ENCODE results near the gene CD93. TPM values are rescaled to one million over a fixed set of nuclear protein-coding genes. Genes with fewer than 3 reads are reported as not detected.

CD93 gene
- total RNA-seq, 1 experiment from 2014 or later: not detected

GRCh38 chr20:23042270-23042669 lies 43.9 kb downstream of the CD93 start:
- Histone ChIP-seq H3K27ac (ENCODE audit: low read length) (no peak overlapping the region), H3K4me3 (ENCODE audit: low read length) (no peak overlapping the region), H4K20me1 (ENCODE audit: insufficient read depth, low read depth, low read length) (no peaks in the 10 kb centered on the region)

GRCh38 chr20:23039885-23040508 lies 46.1 kb downstream of the CD93 start:
- H3K4me1 ChIP-seq (ENCODE audit: low read length): peaks cover 18% of the 10 kb centered on the region
- H3K9me2 ChIP-seq (replicated peaks; ENCODE audit: insufficient read depth, low read length): no peaks in the 10 kb centered on the region
- DNase-seq: no peak
- H3K36me3 ChIP-seq (ENCODE audit: insufficient read depth, low read length): no peaks in the 10 kb centered on the region
- H4K20me1 ChIP-seq (ENCODE audit: insufficient read depth, low read depth, low read length): no peaks in the 10 kb centered on the region
- H3K27ac ChIP-seq (ENCODE audit: low read length): no peak overlapping the region
- no peaks in the 10 kb centered on the region for H3K27me3 ChIP-seq (ENCODE audit: low read length)
- H3K79me2 ChIP-seq (ENCODE audit: low read length): no peaks in the 10 kb centered on the region
- H2AFZ ChIP-seq (ENCODE audit: low read length): no peak overlapping the region
- no peak overlapping the region for H3K4me2 ChIP-seq (ENCODE audit: low read depth, low read length, poor library complexity, severe bottlenecking)
- no peaks in the 10 kb centered on the region for H3K9me3 ChIP-seq (ENCODE audit: low read length)
- H3K4me3 ChIP-seq (ENCODE audit: low read length): no peak overlapping the region
- no peak overlapping the region for H3K9ac ChIP-seq (ENCODE audit: low read length)

More at GRCh38 chr20:23042270-23042669, 43.9 kb downstream of the CD93 start:
- H3K4me1 ChIP-seq (ENCODE audit: low read length): peaks cover 18% of the 10 kb centered on the region
- H3K9me3 ChIP-seq (ENCODE audit: low read length): no peaks in the 10 kb centered on the region
- no peak overlapping the region for H2AFZ ChIP-seq (ENCODE audit: low read length)
- no peaks in the 10 kb centered on the region for H3K79me2 ChIP-seq (ENCODE audit: low read length)
- no peaks in the 10 kb centered on the region for H3K9me2 ChIP-seq (replicated peaks; ENCODE audit: insufficient read depth, low read length)
- H3K36me3 ChIP-seq (ENCODE audit: insufficient read depth, low read length): no peaks in the 10 kb centered on the region
- H3K27me3 ChIP-seq (ENCODE audit: low read length): no peaks in the 10 kb centered on the region
- H3K9ac ChIP-seq (ENCODE audit: low read length): no peak overlapping the region
- no peak for DNase-seq
- H3K4me2 ChIP-seq (ENCODE audit: low read depth, low read length, poor library complexity, severe bottlenecking): no peak overlapping the region

- Histone ChIP-seq H3K4me3 (ENCODE audit: low read length) (no peak overlapping the region), H3K27ac (ENCODE audit: low read length) (no peak overlapping the region), H3K4me2 (ENCODE audit: low read depth, low read length, poor library complexity, severe bottlenecking) (no peak overlapping the region), H4K20me1 (ENCODE audit: insufficient read depth, low read depth, low read length) (no peaks in the 10 kb centered on the region), H3K9ac (ENCODE audit: low read length) (no peak overlapping the region), H3K36me3 (ENCODE audit: insufficient read depth, low read length) (no peaks in the 10 kb centered on the region), H2AFZ (ENCODE audit: low read length) (no peak overlapping the region), H3K9me3 (ENCODE audit: low read length) (no peaks in the 10 kb centered on the region), H3K4me1 (ENCODE audit: low read length) (peaks cover 18% of the 10 kb centered on the region), H3K9me2 (replicated peaks; ENCODE audit: insufficient read depth, low read length) (no peaks in the 10 kb centered on the region), H3K27me3 (ENCODE audit: low read length) (no peaks in the 10 kb centered on the region), H3K79me2 (ENCODE audit: low read length) (no peaks in the 10 kb centered on the region)
- no peak for DNase-seq
Observed at GRCh38 chr20:23039136-23039875, 46.8 kb downstream of the CD93 start.

GRCh38 chr20:23037017-23037481 lies 49.1 kb downstream of the CD93 start:
- Histone ChIP-seq H4K20me1 (ENCODE audit: insufficient read depth, low read depth, low read length) (no peaks in the 10 kb centered on the region), H3K36me3 (ENCODE audit: insufficient read depth, low read length) (no peaks in the 10 kb centered on the region), H3K79me2 (ENCODE audit: low read length) (no peaks in the 10 kb centered on the region), H3K4me2 (ENCODE audit: low read depth, low read length, poor library complexity, severe bottlenecking) (no peak overlapping the region), H3K9ac (ENCODE audit: low read length) (no peak overlapping the region), H3K4me3 (ENCODE audit: low read length) (no peak overlapping the region), H3K9me2 (replicated peaks; ENCODE audit: insufficient read depth, low read length) (no peaks in the 10 kb centered on the region), H2AFZ (ENCODE audit: low read length) (no peak overlapping the region), H3K4me1 (ENCODE audit: low read length) (peaks cover 18% of the 10 kb centered on the region), H3K27ac (ENCODE audit: low read length) (no peak overlapping the region), H3K9me3 (ENCODE audit: low read length) (no peaks in the 10 kb centered on the region), H3K27me3 (ENCODE audit: low read length) (no peaks in the 10 kb centered on the region)
- no peak for DNase-seq

GRCh38 chr20:23036371-23036770 lies 49.8 kb downstream of the CD93 start:
- Histone ChIP-seq H3K9me2 (replicated peaks; ENCODE audit: insufficient read depth, low read length) (no peaks in the 10 kb centered on the region), H3K27me3 (ENCODE audit: low read length) (no peaks in the 10 kb centered on the region), H3K4me1 (ENCODE audit: low read length) (peaks cover 13% of the 10 kb centered on the region), H4K20me1 (ENCODE audit: insufficient read depth, low read depth, low read length) (no peaks in the 10 kb centered on the region), H3K27ac (ENCODE audit: low read length) (no peak overlapping the region), H3K36me3 (ENCODE audit: insufficient read depth, low read length) (no peaks in the 10 kb centered on the region), H3K9ac (ENCODE audit: low read length) (no peak overlapping the region), H3K79me2 (ENCODE audit: low read length) (no peaks in the 10 kb centered on the region), H3K4me3 (ENCODE audit: low read length) (no peak overlapping the region), H3K4me2 (ENCODE audit: low read depth, low read length, poor library complexity, severe bottlenecking) (no peak overlapping the region), H2AFZ (ENCODE audit: low read length) (no peak overlapping the region), H3K9me3 (ENCODE audit: low read length) (no peaks in the 10 kb centered on the region)
- no peak for DNase-seq

GRCh38 chr20:23035731-23036130 lies 50.4 kb downstream of the CD93 start:
- Histone ChIP-seq H3K4me2 (ENCODE audit: low read depth, low read length, poor library complexity, severe bottlenecking) (no peak overlapping the region), H3K9ac (ENCODE audit: low read length) (no peak overlapping the region), H3K9me3 (ENCODE audit: low read length) (no peaks in the 10 kb centered on the region), H3K9me2 (replicated peaks; ENCODE audit: insufficient read depth, low read length) (no peaks in the 10 kb centered on the region), H2AFZ (ENCODE audit: low read length) (no peak overlapping the region), H3K79me2 (ENCODE audit: low read length) (no peaks in the 10 kb centered on the region), H4K20me1 (ENCODE audit: insufficient read depth, low read depth, low read length) (no peaks in the 10 kb centered on the region), H3K27me3 (ENCODE audit: low read length) (no peaks in the 10 kb centered on the region), H3K4me3 (ENCODE audit: low read length) (no peak overlapping the region), H3K36me3 (ENCODE audit: insufficient read depth, low read length) (no peaks in the 10 kb centered on the region), H3K4me1 (ENCODE audit: low read length) (peaks cover 7% of the 10 kb centered on the region), H3K27ac (ENCODE audit: low read length) (no peak overlapping the region)
- DNase-seq: no peak

- H3K4me2 ChIP-seq (ENCODE audit: low read depth, low read length, poor library complexity, severe bottlenecking): no peak within 1 kb of the TSS
- no peak within 1 kb of the TSS for H3K27ac ChIP-seq (ENCODE audit: low read length)
- H3K9me2 ChIP-seq (replicated peaks; ENCODE audit: insufficient read depth, low read length): no peaks in the 10 kb centered on the region
- no peak within 1 kb of the TSS for H2AFZ ChIP-seq (ENCODE audit: low read length)
- no peak within 1 kb of the TSS for H3K4me3 ChIP-seq (ENCODE audit: low read length)
- no peak within 1 kb of the TSS for H3K9ac ChIP-seq (ENCODE audit: low read length)
- no peaks in the 10 kb centered on the region for H3K27me3 ChIP-seq (ENCODE audit: low read length)
- H3K79me2 ChIP-seq (ENCODE audit: low read length): no peaks in the 10 kb centered on the region
- no peaks in the 10 kb centered on the region for H3K36me3 ChIP-seq (ENCODE audit: insufficient read depth, low read length)
- no peaks in the 10 kb centered on the region for H4K20me1 ChIP-seq (ENCODE audit: insufficient read depth, low read depth, low read length)
- no peaks in the 10 kb centered on the region for H3K4me1 ChIP-seq (ENCODE audit: low read length)
- no peaks in the 10 kb centered on the region for H3K9me3 ChIP-seq (ENCODE audit: low read length)
- no peak for DNase-seq
Observed at GRCh38 chr20:23034721-23035671, 51.1 kb downstream of the CD93 start, which contains the start of gene SSTR4. Gene SSTR4, plus strand, starts transcription at chr20:23035312. Its CDS starts 172 bp downstream, at chr20:23035484.

- no peaks in the 10 kb centered on the region for H3K27me3 ChIP-seq (ENCODE audit: low read length)
- no peak overlapping the region for H3K27ac ChIP-seq (ENCODE audit: low read length)
- H3K4me2 ChIP-seq (ENCODE audit: low read depth, low read length, poor library complexity, severe bottlenecking): no peak overlapping the region
- no peaks in the 10 kb centered on the region for H4K20me1 ChIP-seq (ENCODE audit: insufficient read depth, low read depth, low read length)
- no peaks in the 10 kb centered on the region for H3K9me3 ChIP-seq (ENCODE audit: low read length)
- no peak overlapping the region for H3K4me3 ChIP-seq (ENCODE audit: low read length)
- H3K9ac ChIP-seq (ENCODE audit: low read length): no peak overlapping the region
- no peaks in the 10 kb centered on the region for H3K9me2 ChIP-seq (replicated peaks; ENCODE audit: insufficient read depth, low read length)
- H3K4me1 ChIP-seq (ENCODE audit: low read length): no peaks in the 10 kb centered on the region
- no peak for DNase-seq
- H3K36me3 ChIP-seq (ENCODE audit: insufficient read depth, low read length): no peaks in the 10 kb centered on the region
- no peak overlapping the region for H2AFZ ChIP-seq (ENCODE audit: low read length)
- H3K79me2 ChIP-seq (ENCODE audit: low read length): no peaks in the 10 kb centered on the region
Observed at GRCh38 chr20:23033918-23034317, 52.2 kb downstream of the CD93 start.

All from Karpas-422 (cell line).